Astrocyte (in vitro differentiated cells and primary cell): ENCODE data around the gene ONECUT2.

Experiments used
- CTCF ChIP-seq: IDR thresholded peaks from 2 replicates; pipeline ENCODE4 v1.5.1; 2011; ENCODE audit warnings: low read depth, mild to moderate bottlenecking, inconsistent platforms, low read length, moderate library complexity; ENCODE audit not compliant: insufficient read depth
- EZH2 ChIP-seq: IDR thresholded peaks from 2 replicates; pipeline ENCODE4 v1.6.1; 2012; ENCODE audit warnings: mild to moderate bottlenecking, low read length, inconsistent platforms; ENCODE audit not compliant: insufficient read depth

DNA sequence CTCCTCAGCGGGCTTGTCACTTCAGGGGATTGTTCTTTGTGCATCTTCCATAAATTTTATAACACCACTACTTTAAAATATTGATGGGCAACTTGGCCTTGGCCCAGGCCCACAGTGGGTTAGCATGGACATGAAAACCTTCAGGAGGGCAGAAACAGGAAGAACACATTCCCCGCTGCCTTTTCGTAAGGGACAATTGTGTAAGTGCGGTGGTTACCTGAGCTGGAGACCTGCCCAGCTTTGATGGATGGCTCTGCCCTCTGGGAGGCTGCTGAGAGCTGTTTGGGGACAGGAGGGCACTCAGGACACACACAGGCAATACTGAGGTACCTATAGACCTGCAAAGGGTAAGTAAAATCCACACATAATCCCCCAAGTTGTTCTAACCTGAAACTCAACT is 104.5 kb downstream of the ONECUT2 start:
- TF ChIP-seq CTCF (no peak), EZH2 (no peak)
